Myocyte (in vitro differentiated cells): ENCODE measurements around the gene NTNG2. TPM values are rescaled to one million over a fixed set of nuclear protein-coding genes. Genes with fewer than 3 reads are reported as not detected.
"Not testable (repeated sequence)": the region's sequence is repeated elsewhere in the genome, so short reads cannot be mapped to it uniquely, and the experiment has no call there.

Experiments
- DNase-seq: peaks from one replicate; pipeline ENCODE4 v3.0.0-alpha.2; 2012; ENCODE audit warnings: low read depth
- total RNA-seq: library from RNA; depleted of rRNA; stranded (reverse); fragments of >200 nt; gene quantifications from 2 replicates; pipeline ENCODE4 v1.2.3, GENCODE V29; 2014

NTNG2 gene
- total RNA-seq, 1 donor from 2014 or later = 2.0 TPM

- no peak for DNase-seq
These were observed 87.3 kb downstream of the NTNG2 start for GRCh38 chr9:132249123-132249522.

GRCh38 chr9:132249690-132250089 lies 87.8 kb downstream of the NTNG2 start:
- DNase-seq = no peak

- no peak for DNase-seq
These were observed 88.7 kb downstream of the NTNG2 start for GRCh38 chr9:132250324-132251262.

GRCh38 chr9:132260846-132261245 lies 99.0 kb downstream of the NTNG2 start:
- no peak for DNase-seq

- DNase-seq = no peak
These were observed 104.2 kb downstream of the NTNG2 start for GRCh38 chr9:132266017-132266416.

GRCh38 chr9:132267660-132268059 lies 105.8 kb downstream of the NTNG2 start:
- no peak for DNase-seq

GRCh38 chr9:132268725-132269352 lies 107.0 kb downstream of the NTNG2 start:
- DNase-seq = peak; percentile 60

GRCh38 chr9:132269704-132270516 lies 108.1 kb downstream of the NTNG2 start:
- DNase-seq = not testable (repeated sequence)

GRCh38 chr9:132274861-132275260 lies 113.0 kb downstream of the NTNG2 start:
- no peak for DNase-seq

- DNase-seq = no peak
These were observed 121.3 kb downstream of the NTNG2 start for GRCh38 chr9:132283165-132283564.

GRCh38 chr9:132283863-132284262 lies 122.0 kb downstream of the NTNG2 start:
- no peak for DNase-seq

- DNase-seq = no peak
These were observed 125.5 kb downstream of the NTNG2 start for GRCh38 chr9:132287256-132287760.

- peak; percentile 35 for DNase-seq
These were observed 126.5 kb downstream of the NTNG2 start for GRCh38 chr9:132288361-132288760.

- peak; percentile 25 for DNase-seq
These were observed 127.1 kb downstream of the NTNG2 start for GRCh38 chr9:132288966-132289365.

GRCh38 chr9:132293145-132293721 lies 131.4 kb downstream of the NTNG2 start:
- no peak for DNase-seq

Other genes starting within 250 kb of the NTNG2 start
- 19.9 and 28.3 TPM in 2 replicates for gene MED27, start 82.2 kb upstream of the NTNG2 start, total RNA-seq
- 33.4 and 39.0 TPM in 2 replicates for gene SETX, start 192.9 kb downstream of the NTNG2 start, total RNA-seq
- 10.1 and 15.7 TPM in 2 replicates for gene TTF1, start 244.8 kb downstream of the NTNG2 start, total RNA-seq
- not detected in 2 replicates for gene CFAP77, start 248.2 kb downstream of the NTNG2 start, total RNA-seq